GM19455 (cell line): ENCODE measurements around the gene BRINP1.

ENCODE experiments used
- ATAC-seq: cut with Tn5 transposase; IDR thresholded peaks from one replicate; pipeline ENCODE4 v1.9.1; 2021; ENCODE audit not compliant: unreplicated experiment

BRINP1 gene

GRCh38 chr9:119154527-119154926, 214.7 kb downstream of the BRINP1 start:
- no peak for ATAC-seq

DNA sequence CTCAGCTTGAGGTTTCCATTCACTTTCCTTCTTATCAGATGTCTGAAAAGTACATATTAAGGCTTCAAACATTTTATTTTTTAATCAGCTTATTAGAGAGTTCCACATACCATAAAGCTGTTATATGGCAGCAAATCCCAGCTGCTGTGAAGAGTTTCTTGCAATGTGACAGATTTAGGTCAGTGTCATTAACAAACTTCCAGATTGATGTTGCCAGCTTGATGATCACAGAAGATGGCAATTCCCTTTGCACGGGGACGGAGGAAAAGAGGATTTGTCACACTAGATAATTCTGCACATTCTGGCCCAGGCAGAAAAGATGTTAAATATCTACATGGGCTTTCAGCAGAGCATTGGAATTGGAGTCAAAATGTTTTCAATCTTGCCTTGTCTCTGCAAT, 215.8 kb downstream of the BRINP1 start:
- no peak for ATAC-seq

- ATAC-seq: no peak
Measured at GRCh38 chr9:119148855-119149254, 220.4 kb downstream of the BRINP1 start.

DNA sequence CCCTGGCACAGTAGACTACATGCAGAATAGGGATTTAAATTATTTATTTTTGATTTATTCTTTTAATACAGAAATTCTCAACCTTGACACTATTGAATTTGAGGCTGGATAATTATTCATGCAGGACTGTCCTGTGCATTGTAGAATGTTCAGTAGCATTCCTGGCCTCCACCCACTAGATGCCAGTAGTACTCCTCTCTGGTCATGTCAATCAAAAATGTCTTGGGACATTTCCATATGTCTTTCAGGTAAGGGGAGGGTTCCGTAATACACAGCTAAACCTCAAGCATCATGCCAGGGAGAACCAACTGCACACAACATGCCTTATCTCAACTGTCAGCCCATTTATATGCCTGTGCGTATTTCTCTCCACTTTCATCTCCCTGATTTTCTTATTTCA, 231.8 kb downstream of the BRINP1 start:
- no peak for ATAC-seq

GRCh38 chr9:119126040-119126439, 243.2 kb downstream of the BRINP1 start:
- no peak for ATAC-seq

- ATAC-seq: no peak
Measured at GRCh38 chr9:119121899-119122298, 247.3 kb downstream of the BRINP1 start.

GRCh38 chr9:119117409-119117808, 251.8 kb downstream of the BRINP1 start:
- no peak for ATAC-seq
